ENCODE measurements around the gene ZNF497.

ZNF497 gene

DNA sequence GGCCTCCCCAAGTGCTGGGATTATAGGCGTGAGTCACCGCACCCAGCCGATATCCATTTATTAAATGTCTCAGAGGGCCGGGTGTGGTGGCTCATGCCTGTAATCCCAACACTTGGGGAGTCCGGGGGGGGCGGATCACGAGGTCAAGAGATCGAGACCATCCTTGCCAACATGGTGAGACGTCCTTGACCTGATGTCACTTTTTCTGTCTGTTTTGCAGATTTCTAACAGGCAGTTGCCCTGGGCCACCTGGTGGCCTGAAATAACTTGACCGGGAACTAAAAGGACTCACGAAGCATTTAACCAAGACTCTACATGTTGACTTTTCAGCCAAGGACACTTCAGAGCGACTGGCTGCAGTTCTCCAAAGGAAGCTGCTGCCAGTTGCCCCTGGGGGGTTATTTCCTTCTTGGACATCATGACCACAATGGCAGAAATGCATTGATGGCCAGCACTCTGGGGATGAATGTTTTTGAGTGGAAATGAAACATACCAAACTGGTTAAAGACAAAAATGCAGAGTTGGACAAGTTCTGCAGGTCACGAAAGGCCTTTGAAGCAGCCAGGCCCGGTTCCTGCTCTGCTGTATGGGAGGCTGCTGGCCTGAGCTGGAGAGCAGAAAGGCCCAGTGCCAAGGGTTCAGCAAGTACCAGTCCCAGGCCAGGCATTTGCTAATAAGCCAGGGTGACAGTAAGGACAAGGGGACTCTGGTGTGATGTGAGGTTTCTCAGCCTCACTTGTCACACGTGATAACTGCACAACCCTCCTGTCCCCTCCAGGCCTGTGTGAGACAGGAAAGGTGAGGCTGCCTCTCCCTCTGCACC is 10.0 kb upstream of the ZNF497 start:
- H3K27ac ChIP-seq, result peak overlapping the region; percentile 6; the same call in 1 of the 2 replicates
- no peak; the same call in 1 of the 2 replicates for TF ChIP-seq CTCF (conservative IDR thresholded peaks at IDR 0.05)
- no peak for TF ChIP-seq ZFX (IDR thresholded peaks at IDR 0.05)

DNA sequence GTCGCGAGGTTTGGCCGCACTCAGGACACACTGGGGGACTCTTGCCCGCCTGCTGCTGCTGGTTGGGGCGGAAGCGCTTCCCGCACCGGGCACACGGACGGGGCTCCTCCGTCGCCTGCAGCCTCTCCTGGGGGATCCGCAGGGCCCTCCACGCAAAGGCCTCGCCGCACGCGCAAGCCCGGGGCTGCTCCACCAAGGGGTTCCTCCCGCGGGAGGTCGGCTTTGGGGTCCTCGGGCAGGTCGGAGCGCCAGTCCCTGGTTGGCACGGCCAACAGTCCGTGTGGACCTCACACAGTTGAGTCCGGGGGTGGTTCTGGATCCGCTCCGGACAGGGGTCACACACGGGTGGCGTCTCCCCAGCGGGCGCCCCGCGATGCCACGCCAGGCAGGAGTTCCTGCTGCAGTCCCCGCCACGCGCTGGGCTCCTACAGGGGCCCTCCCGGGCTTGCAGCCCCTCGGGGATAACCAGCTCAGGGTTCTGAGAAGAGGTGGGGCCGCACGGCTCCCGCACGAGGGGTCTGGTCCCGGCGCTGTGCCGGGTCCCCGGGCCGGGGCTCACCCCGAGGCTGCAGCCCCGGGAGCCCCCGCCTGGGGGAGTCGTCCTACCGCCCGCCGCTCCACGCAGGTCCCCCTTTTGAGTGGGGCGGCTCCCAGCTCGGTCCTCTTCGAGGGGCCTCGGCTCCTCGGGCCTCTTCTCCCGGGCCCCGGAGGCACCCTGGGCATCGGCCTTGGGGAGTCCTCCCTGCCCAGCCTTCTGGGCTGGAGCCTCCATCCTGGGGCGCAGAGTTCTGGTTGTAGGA is 6.2 kb upstream of the ZNF497 start:
- TF ChIP-seq ZFX (IDR thresholded peaks at IDR 0.05), result no peak
- TF ChIP-seq CTCF (conservative IDR thresholded peaks at IDR 0.05), result no peak

GRCh38 chr19:58367698-58368454 is 5.3 kb upstream of the ZNF497 start:
- no peak for TF ChIP-seq ZFX (IDR thresholded peaks at IDR 0.05)
- H3K27ac ChIP-seq, result no peak overlapping the region

More for the DNA sequence above, 6.2 kb upstream of the ZNF497 start:
- H3K27ac ChIP-seq, result no peak overlapping the region

DNA sequence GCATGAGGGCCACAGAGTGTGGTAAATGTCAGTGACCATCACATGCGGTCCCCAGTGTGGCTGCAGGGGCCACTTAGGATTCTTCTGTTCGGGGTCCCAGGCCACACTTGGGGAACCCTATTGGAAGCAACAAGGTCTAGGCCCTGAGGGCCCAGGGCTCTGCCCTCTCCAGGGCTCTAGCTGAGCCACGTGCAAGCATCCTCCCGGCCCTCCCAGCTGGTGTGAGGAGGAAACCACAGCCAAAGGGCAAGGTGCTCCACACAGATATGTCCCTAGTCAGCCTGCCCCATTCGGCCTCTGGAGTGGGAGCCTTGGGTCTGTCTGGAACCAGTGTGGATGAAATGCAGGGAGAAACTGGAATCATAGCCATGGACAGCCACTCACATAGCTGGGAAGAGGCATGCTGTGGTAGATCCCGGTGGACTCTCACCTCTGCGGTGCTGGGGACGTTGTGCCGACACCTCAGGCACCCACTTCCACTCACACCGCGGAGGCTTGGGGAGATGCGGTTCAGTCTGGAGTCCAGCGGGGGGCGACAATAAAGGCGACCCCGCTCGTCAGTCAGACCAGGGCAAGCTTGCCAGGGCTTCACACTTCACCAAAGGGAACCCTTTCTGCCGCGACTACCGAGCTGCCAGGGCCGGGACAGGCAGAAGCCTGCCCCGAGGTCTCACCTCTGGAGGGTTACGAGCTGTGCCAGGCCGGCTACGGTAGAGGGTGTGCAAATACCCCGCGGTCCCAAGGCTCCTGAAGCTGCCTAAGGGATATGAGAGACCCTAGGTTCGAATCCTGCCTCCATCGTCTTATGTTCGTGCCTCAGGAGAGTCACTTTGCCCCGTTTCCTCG is 4.3 kb upstream of the ZNF497 start:
- H3K27ac ChIP-seq, result no peak overlapping the region
- TF ChIP-seq ZFX (IDR thresholded peaks at IDR 0.05) (no peak), CTCF (conservative IDR thresholded peaks at IDR 0.05) (no peak)

DNA sequence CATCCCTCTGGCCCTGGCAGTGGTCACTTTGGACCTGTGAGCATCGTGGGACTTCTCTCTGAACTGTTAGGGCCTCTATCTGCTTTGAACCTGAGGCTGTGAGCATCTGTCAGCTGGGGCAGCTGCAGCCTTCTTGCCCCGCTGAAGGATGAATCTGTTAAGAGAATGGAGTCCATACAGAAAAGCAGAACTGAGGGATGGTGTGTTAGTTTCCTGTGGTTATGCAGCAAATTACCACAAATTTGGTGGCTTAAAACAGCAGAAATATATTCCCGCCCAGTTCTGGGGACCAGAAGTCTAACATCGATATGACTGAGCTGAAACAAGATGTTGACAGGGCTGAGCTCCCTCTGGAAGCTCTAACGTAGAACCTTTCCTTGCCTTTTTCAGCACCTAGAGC is 1.6 kb upstream of the ZNF497 start:
- H3K27ac ChIP-seq, result no peak overlapping the region
- TF ChIP-seq ZFX (IDR thresholded peaks at IDR 0.05) (no peak), CTCF (conservative IDR thresholded peaks at IDR 0.05) (no peak)

DNA sequence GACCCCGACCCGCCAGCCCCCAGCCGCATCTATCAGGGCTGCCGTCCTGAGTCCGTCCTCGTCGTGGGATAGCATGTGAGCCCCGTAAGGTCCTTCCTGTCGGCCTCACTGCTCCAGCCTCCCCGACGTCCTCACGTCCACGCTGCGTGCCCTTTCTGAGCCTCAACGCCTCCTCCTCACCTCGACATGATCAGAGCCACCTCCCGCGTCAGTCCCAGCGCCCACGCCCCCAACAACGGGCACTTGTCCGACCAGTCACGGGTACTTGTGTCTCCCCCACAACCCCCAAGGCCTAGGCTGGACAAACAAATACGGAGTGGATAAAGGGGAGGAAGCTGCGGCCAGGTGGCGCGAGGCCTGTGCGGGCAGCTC is 665 bp downstream of the ZNF497 start:
- TF ChIP-seq CTCF (conservative IDR thresholded peaks at IDR 0.05), result no peak
- no peak for TF ChIP-seq ZFX (IDR thresholded peaks at IDR 0.05)
- peak overlapping the region; percentile 88 for H3K27ac ChIP-seq
